ENCODE results near the gene CDC42BPB.

- TF ChIP-seq CTCF (IDR thresholded peaks at IDR 0.05) = no peak
- no peak for TF ChIP-seq EZH2 (IDR thresholded peaks at IDR 0.05)
- TF ChIP-seq EZH2phosphoT487 (IDR thresholded peaks at IDR 0.05) = no peak
Measured at GRCh38 chr14:103016594-103016993, 40.8 kb downstream of the CDC42BPB start.

All from neural progenitor cell (in vitro differentiated cells).